GM12873 (cell line): Measurements from ENCODE around the gene GOSR2.

Experiments used
- CTCF ChIP-seq: IDR thresholded peaks from 2 replicates; pipeline ENCODE4 v1.5.1; 2012; ENCODE audit warnings: low read depth, mild to moderate bottlenecking, moderate library complexity, low read length, control low read depth; ENCODE audit not compliant: insufficient read depth; ENCODE audit errors: missing control alignments

Gene GOSR2

GRCh38 chr17:46894024-46894423 is 28.9 kb upstream of the GOSR2 start:
- TF ChIP-seq CTCF: no peak

- TF ChIP-seq CTCF: no peak
Observed at GRCh38 chr17:46894476-46895151, 28.3 kb upstream of the GOSR2 start.

DNA sequence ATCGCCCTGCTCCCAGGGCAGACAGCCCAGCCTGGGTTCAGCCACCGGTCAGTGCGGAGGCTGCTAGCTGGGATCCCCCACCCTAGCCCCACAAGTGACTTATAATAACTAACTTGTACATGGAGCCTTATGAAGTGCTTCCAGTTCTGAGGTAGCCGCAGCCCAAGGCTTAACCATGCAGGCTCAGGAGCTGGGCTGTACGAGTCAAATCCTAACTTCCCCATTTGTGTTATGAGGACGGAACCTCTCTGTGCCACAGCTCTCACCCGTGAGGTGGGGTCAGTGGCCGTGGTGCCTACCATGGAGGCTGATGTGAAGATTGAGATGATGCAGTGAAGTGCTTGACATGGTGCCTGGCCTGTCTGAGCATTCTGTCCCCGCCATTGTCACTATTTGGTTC is 27.8 kb upstream of the GOSR2 start:
- TF ChIP-seq CTCF: no peak

GRCh38 chr17:46896991-46897390 is 26.0 kb upstream of the GOSR2 start:
- TF ChIP-seq CTCF: no peak

DNA sequence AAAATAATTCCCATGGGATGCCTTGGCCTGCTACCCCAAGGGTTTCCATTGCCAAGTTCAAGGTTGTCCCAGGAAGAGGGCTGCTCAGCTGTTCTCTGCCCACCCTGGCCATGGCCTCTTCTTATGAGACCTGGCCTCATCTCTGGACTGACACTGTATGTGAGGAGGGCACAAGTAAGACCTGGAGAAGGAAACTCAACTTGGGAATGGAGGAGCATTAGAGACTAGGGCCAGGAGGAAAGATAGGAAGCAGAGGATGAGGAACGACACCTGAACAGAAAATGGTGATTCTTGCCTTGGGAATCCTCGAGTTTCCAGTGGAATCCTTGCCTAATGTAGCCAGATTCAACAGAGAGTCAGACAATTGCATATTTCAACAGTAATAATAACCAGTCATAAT is 24.6 kb upstream of the GOSR2 start:
- TF ChIP-seq CTCF: no peak

DNA sequence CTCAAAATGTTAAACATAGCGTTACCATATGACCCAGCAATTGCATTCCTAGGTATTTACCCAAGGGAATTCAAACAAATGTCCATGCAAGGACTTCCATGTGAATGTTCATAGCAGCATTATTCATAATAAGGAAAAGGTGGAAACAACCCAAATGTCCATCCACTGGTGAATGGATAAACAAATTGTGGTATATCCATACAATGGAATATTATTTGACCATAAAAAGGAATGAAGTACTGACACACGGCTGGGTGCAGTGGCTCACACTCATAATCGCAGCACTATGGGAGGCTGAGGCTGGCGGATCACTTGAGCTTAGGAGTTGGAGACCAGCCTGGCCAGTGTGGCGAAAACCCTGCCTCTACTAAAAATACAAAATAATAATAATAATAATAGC is 24.1 kb upstream of the GOSR2 start:
- no peak for TF ChIP-seq CTCF

GRCh38 chr17:46901291-46901690 is 21.7 kb upstream of the GOSR2 start:
- TF ChIP-seq CTCF: no peak
